CD4-positive, alpha-beta T cell treated with Interleukin-1 beta for 1 hour (primary cell): ENCODE measurements around the gene FUT4.
"Not testable (repeated sequence)": the region's sequence is repeated elsewhere in the genome, so short reads cannot be mapped to it uniquely, and the experiment has no call there.

Source experiments
- DNase-seq, 2 donors: peaks; one replicate each; pipeline ENCODE4 v3.0.0-alpha.2; 2020 to 2022

The FUT4 gene

DNA sequence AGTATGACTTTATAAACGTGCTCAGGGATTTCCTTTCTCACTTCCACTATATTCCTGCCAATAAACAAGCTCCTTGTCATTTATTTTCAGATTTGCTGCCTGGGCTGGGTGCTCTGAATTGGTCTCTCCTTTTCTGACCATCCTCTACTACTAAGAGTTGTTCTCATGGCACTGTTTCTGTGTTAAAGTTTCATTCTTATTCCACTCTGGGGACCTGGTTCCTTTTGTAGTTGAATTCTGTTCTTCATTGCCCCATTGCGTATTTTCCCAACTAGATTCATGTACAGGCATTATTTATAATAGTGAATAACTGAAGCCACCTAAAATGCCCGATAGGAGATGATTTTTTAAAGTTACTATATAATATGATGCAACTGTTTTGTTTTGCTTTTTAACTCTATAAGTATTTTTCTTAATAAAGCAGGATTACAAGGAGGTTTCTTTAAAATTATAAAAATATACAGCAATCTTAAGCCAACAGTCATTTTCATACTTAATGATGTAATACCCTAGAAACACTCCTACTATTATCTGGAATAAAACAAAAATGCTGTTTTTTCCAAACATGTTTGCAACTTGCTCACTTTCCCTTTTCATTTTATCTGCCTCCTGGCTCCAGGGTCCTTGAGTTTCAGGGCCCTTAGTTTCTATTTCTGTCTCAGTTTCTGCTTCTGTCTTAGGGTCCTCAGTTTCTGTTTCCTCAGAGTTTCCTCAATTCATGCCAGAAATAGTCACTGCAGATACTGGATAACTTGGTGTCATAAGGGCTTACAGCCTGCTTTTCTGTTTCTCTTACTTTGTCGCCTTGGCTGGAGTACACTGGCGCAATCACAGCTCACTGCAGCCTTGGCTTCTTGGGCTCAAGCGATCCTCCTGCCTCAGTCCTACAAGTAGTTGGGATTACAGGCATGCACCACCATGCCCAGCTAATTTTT, 9.8 kb upstream of the FUT4 start:
- DNase-seq, result no peak

- no peak for DNase-seq
Observed at GRCh38 chr11:94536386-94536785, 7.3 kb upstream of the FUT4 start.

GRCh38 chr11:94537031-94537600, 6.6 kb upstream of the FUT4 start:
- no peak for DNase-seq

- no peak for DNase-seq
Observed at GRCh38 chr11:94539420-94539819, 4.3 kb upstream of the FUT4 start.

GRCh38 chr11:94544646-94545263, 1.0 kb downstream of the FUT4 start:
- no peak for DNase-seq

DNA sequence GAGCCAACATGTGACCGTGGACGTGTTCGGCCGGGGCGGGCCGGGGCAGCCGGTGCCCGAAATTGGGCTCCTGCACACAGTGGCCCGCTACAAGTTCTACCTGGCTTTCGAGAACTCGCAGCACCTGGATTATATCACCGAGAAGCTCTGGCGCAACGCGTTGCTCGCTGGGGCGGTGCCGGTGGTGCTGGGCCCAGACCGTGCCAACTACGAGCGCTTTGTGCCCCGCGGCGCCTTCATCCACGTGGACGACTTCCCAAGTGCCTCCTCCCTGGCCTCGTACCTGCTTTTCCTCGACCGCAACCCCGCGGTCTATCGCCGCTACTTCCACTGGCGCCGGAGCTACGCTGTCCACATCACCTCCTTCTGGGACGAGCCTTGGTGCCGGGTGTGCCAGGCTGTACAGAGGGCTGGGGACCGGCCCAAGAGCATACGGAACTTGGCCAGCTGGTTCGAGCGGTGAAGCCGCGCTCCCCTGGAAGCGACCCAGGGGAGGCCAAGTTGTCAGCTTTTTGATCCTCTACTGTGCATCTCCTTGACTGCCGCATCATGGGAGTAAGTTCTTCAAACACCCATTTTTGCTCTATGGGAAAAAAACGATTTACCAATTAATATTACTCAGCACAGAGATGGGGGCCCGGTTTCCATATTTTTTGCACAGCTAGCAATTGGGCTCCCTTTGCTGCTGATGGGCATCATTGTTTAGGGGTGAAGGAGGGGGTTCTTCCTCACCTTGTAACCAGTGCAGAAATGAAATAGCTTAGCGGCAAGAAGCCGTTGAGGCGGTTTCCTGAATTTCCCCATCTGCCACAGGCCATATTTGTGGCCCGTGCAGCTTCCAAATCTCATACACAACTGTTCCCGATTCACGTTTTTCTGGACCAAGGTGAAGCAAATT, 1.8 kb downstream of the FUT4 start:
- no peak for DNase-seq

DNA sequence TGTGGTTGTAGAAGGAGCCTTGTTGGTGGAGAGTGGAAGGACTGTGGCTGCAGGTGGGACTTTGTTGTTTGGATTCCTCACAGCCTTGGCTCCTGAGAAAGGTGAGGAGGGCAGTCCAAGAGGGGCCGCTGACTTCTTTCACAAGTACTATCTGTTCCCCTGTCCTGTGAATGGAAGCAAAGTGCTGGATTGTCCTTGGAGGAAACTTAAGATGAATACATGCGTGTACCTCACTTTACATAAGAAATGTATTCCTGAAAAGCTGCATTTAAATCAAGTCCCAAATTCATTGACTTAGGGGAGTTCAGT, 2.4 kb downstream of the FUT4 start:
- DNase-seq, result no peak

GRCh38 chr11:94546886-94547285, 3.2 kb downstream of the FUT4 start:
- DNase-seq, result no peak

GRCh38 chr11:94549146-94549545, 5.4 kb downstream of the FUT4 start:
- no peak for DNase-seq

DNA sequence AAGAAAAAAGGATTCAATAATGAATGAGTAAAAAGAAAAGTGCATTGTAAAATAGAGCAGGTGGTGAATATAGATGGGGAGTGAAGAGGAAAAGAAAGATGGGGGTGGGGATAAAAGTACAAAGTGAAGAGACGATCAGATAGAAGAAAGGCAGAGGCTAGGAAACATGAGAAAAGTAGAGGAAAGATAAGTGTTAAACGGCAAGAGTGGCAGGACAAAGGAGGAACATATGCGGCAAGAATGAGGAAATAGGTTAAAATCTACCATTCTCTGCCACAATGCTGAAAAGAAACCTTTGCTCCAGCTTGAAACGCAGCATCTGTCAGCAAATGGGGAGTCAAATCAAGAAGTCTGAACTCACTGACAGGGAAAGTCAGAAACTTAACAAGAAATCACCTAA, 6.8 kb downstream of the FUT4 start:
- DNase-seq, result no peak

DNA sequence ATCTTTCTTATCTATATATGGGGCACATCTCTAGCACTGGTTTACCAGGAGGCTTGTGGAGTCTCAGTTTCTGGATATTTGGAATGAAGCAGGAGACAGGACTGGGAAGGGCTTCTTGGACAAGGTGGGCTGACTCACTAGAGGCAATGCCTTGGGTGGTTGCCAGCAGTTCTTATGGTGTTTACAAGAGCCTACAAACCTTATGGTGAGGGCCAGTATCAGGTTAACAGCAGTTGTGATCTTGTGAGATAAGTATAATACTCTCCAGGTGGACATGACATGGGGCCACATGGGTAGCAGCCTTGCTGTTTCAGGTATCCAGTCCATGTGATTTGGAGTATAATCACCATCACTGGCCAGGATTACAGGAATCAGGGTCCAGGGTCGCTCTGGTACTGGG, 10.2 kb downstream of the FUT4 start:
- DNase-seq, result no peak

GRCh38 chr11:94555752-94556329, 12.1 kb downstream of the FUT4 start:
- DNase-seq, result not testable (repeated sequence)

DNA sequence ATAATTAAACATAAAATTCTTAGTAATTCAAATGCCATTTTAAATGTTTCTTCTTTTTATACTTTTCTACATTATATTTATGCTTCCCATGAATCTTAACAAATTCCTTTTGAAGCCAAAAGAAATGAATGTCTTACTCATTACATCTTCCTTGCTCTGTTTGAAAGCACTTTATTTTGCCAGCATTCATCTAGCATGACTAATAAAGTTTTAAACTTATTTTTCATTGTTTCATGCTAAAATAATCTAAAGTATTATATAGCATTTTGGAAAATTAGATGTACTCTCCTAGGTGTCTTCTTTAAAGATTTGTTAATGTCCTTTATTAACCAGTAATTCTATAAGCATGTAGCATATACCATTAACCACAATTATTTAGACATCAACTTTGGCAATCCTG, 13.7 kb downstream of the FUT4 start:
- no peak for DNase-seq

DNA sequence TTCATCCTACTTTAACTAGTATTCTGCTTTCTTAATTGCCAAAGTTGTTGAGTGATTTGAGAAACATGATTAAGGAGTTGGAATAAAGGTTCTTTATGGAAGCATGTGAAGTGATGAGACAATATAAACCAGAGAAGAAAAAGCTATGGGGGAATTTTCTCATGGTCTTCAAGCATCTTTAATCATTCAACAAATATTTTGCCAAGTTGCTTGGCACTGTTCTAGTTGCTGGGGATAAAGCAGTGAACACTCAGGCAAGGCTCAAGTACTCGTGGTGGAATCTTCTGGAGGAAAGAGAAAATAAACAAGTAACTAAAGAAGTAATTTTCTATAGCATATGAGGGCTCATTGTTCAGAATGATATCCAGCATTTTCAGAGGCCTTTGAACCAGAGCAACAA, 14.3 kb downstream of the FUT4 start:
- DNase-seq, result no peak

GRCh38 chr11:94558468-94558867, 14.7 kb downstream of the FUT4 start:
- DNase-seq, result no peak

DNA sequence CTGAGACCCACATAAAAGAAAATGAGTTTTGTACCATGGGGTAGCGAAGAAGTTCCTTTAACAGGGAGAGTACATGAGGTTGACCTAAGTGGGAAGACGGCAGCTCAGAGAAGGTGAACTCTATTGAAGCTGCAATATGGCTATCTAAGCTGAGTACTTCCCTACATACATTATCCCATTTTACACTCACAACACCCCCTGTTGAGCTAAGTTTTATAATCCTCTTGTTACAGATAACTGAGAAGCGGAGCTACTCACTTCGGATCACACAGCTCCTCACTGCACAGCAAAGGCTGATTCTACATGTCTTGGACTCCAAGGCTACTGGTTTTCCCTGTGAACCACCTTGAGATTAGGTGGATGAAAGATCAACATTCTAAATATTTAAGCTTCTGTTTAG, 15.2 kb downstream of the FUT4 start:
- no peak for DNase-seq

DNA sequence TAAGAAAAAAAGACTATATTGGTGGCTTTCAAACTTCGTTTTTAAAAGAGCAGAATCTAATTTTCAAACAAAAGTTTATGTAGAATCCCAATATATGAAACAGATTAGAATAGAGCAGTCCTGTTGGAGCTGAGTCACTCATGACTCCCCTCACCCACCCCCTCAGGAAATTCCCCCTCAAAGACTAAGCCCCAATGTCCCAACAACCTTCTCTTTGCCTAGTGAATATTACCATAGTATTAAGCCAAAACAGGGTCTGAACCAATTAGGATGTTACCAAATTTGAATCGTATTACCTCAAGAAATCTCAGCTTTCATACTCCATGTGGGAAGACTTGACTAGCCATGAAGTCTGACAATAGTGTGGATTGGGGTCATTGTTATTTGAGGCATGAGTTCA, 15.6 kb downstream of the FUT4 start:
- DNase-seq, result no peak

DNA sequence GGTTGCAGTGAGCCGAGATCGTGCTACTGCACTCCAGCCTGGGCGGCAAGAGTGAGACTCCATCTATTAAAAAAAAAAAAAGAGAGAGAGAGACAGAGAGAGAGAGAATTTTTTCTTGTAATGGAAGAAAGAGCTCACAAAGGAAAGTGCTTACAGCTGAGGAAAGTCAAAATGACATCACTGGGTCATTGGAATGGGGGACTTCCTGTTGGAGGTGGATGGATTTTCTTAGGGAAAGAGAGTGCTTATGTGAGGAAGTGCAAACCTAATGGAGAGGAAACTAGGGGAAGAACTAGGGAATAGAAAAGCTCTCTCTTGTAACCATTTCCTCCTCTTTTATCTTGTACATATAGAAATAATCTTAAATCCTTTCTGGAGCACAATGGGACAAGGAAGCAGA, 17.1 kb downstream of the FUT4 start:
- no peak for DNase-seq

DNA sequence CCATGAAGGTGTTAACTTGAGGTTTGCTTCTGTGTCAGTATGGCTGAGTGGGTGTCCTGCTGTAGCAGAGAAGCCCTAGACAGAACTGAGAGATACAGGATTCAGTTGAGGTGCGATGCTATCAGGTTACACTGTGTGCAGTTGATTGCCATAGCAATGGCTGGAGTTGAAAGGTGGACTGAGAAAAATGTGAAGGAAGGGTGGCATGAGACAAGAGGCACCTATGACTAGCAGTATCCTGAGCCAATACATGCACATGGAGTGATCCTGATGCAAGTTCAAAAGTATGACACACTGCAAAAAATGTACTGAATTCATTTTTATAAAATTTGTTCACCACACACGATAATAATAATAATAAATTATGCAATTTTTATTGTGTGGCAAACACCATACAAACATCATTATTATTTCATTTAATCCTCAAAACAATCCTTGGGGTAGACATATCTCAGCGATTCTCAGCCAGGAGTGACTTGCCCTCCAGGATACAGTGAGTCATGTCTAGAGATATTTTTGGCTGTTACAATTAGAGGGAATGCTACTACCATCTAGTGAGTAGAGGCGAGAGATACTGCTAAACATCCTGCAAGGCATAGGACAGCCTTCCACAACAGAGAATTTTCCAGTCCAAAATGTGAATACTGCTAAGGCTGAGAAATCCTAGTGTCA, 19.6 kb downstream of the FUT4 start:
- no peak for DNase-seq

DNA sequence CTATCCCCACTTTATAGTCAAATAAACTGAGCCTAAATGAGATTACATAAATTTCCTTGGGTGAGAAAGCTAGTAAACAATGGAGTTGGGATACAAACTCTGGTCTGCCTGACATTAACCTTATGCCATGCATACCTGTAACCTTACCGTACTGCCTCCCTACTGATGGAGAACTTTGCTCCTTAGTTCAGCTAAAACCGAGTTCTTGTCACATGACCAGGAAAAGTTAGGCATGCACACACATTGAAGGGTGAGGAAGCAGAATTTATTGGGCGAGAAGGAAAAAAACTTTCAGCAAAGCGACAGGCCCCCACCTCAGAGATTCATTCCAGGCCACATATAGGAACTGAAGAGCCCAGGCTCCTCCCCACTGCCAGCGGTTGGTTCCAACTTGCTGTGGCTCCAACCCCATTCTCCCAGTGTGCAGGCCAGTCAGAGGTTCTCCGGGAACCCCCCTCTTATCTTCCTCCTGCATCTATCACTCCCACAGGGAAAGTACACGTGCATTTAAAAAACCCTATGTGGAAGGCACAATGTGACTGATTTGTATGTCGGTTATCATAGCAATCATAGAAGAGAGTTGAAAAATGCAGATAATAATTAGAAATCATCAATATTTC, 20.2 kb downstream of the FUT4 start:
- no peak for DNase-seq

GRCh38 chr11:94567181-94567670, 23.5 kb downstream of the FUT4 start, which contains the start of gene PIWIL4:
Gene PIWIL4 (plus strand): TSS chr11:94567368. CDS start chr11:94567519, 151 bp downstream.
- no peak for DNase-seq

- DNase-seq, result no peak
Observed at GRCh38 chr11:94568200-94568599, 24.5 kb downstream of the FUT4 start.
